Measurements from ENCODE around the gene BAZ2B. TPM values are rescaled to one million over a fixed set of nuclear protein-coding genes. Genes with fewer than 3 reads are reported as not detected.
A peak's percentile ranks its signal among the peaks of the same experiment; 100 is the strongest.

Gene BAZ2B
- total and polyA plus RNA-seq, 9 of the 15 experiments (the other 6 are each of a cell fraction or from before 2014, with no cell fraction given): 7.5 to 38.6 (median 19.8) TPM

- no peak for TF ChIP-seq BCLAF1 (IDR thresholded peaks at IDR 0.05; ENCODE audit: borderline replicate concordance in 1 of 2, control insufficient read depth in 1 of 2, low read depth in 2 of 2, low read length in 1 of 2)
- 0 out of 2 replicates have a peak, but pooled peaks have one; percentile 31 for TF ChIP-seq MTA3 (IDR thresholded peaks at IDR 0.05; ENCODE audit: borderline replicate concordance)
- TF ChIP-seq PHTF2 (CRISPR knock-in tag; IDR thresholded peaks at IDR 0.05): no peak
Measured at GRCh38 chr2:159292157-159292556, 324.2 kb downstream of the BAZ2B start (continued).

- WGBS (ENCODE audit: insufficient coverage, low coverage, missing lambda C conversion rate): 30% methylated on average over 7 of the region's 7 CpGs
- Histone ChIP-seq H3K27ac (ENCODE audit: extremely low read depth, low read depth, low read length) (no peak overlapping the region), H3K4me1 (replicated peaks in 1 of 2; ENCODE audit: control insufficient read depth in 2 of 2, insufficient read depth in 2 of 2, low read length in 2 of 2) (peaks cover 24 to 27% of the 10 kb centered on the region in 2 experiments), H3K36me3 (ENCODE audit: control insufficient read depth, insufficient read depth, low read length) (no peaks in the 10 kb centered on the region), H3K4me2 (ENCODE audit: insufficient read depth, low read length) (no peak overlapping the region), H3K9ac (ENCODE audit: insufficient read depth in 1 of 2, low read depth in 2 of 2, low read length in 2 of 2) (no peak overlapping the region), H3K9me3 (replicated peaks; ENCODE audit: control insufficient read depth, insufficient read depth, low read depth, low read length) (no peaks in the 10 kb centered on the region), H4K20me1 (replicated peaks; ENCODE audit: control insufficient read depth, insufficient read depth, low read length) (no peaks in the 10 kb centered on the region), H3K9me1 (ENCODE audit: control insufficient read depth, insufficient read depth, low read length) (no peaks in the 10 kb centered on the region), H3K4me3 (no peak overlapping the region), H3K79me2 (ENCODE audit: control insufficient read depth, insufficient read depth, low read length) (peaks cover 11% of the 10 kb centered on the region), H3K27me3 (ENCODE audit: control insufficient read depth in 2 of 2, insufficient read depth in 2 of 2, low read length in 2 of 2) (no peaks in the 10 kb centered on the region), H2AFZ (ENCODE audit: low read depth, low read length) (peak overlapping the region; percentile 52)
- no peak for ATAC-seq
- in situ Hi-C loops (cut with MboI): no loop called here
- CTCF ChIA-PET (ENCODE audit: low intra/inter-chr PET ratio): no interaction called here
- POLR2A ChIA-PET: interaction anchor here (1.3 kb wide), 2 partner anchors 12 to 422 kb away, joined by 3 to 4 read pairs; partner anchors contain the start of gene MARCHF7
- no peak for FAIRE-seq
- DNase-seq (ENCODE audit: extremely low read depth in 1 of 4, low spot score in 3 of 4): peak in 1 of 4 experiments; percentile 49
- intact Hi-C loops (cut with micrococcal nuclease): no loop called here
- no TSS peak for BruUV-seq (replicated peaks)
- TF ChIP-seq ZNF316 (IDR thresholded peaks at IDR 0.05): no peak
- peak; percentile 34; the same call in 1 of the 2 replicates for TF ChIP-seq EP300 (IDR thresholded peaks at IDR 0.05; ENCODE audit: low read length)
- no peak for TF ChIP-seq PHTF2 (CRISPR knock-in tag; IDR thresholded peaks at IDR 0.05)
- TF ChIP-seq ZNF140 (CRISPR knock-in tag; IDR thresholded peaks at IDR 0.05): no peak
- no peak for TF ChIP-seq TFAM (CRISPR knock-in tag; conservative IDR thresholded peaks at IDR 0.05)
- TF ChIP-seq TEAD1 (CRISPR knock-in tag; IDR thresholded peaks at IDR 0.05): no peak
- no peak for TF ChIP-seq RBM34 (IDR thresholded peaks at IDR 0.05; ENCODE audit: borderline replicate concordance, insufficient read depth, low read length)
Measured at GRCh38 chr2:159290289-159290907, 325.9 kb downstream of the BAZ2B start.

Measured in K562 (cell line).